ENCODE measurements around the gene TMEM63C. TPM values are rescaled to one million over a fixed set of nuclear protein-coding genes. Genes with fewer than 3 reads are reported as not detected.

Gene TMEM63C
- total and polyA plus RNA-seq, 2 donors (not counting 1 experiment from before 2014, with no cell fraction given) = 0.63 to 3.2 TPM

GRCh38 chr14:77148510-77149231 is 32.9 kb upstream of the TMEM63C start:
- H3K79me2 ChIP-seq (ENCODE audit: control insufficient read depth, insufficient read depth, low read length) = no peaks in the 10 kb centered on the region
- H3K27me3 ChIP-seq (replicated peaks in 1 of 4; ENCODE audit: control extremely low read depth in 1 of 4, control insufficient read depth in 3 of 4, insufficient read depth in 4 of 4, low read length in 3 of 4) = peaks cover 0 to 31% (median 11%) of the 10 kb centered on the region in 4 experiments
- WGBS (ENCODE audit: insufficient coverage) = 79% methylated on average over 2 of the region's 8 CpGs
- H2AFZ ChIP-seq (ENCODE audit: insufficient read depth, low read depth, low read length, poor library complexity, severe bottlenecking) = no peak overlapping the region
- H3K9ac ChIP-seq (ENCODE audit: low read length) = no peak overlapping the region
- H3K4me1 Mint-ChIP-seq = no peaks in the 10 kb centered on the region
- ATAC-seq (ENCODE audit: low read depth) (no peak), DNase-seq (no peak)
- no peaks in the 10 kb centered on the region for H4K20me1 ChIP-seq (ENCODE audit: control insufficient read depth, insufficient read depth, low read length, poor library complexity, severe bottlenecking)
- no peak overlapping the region for H3K4me3 Mint-ChIP-seq
- H3K9me3 Mint-ChIP-seq (ENCODE audit: insufficient read depth) = no peaks in the 10 kb centered on the region
- no peak overlapping the region for H3K4me3 ChIP-seq (ENCODE audit: control extremely low read depth in 1 of 5, extremely low read depth in 1 of 5, insufficient read depth in 1 of 5, low read depth in 2 of 5, low read length in 4 of 5)
- H3K4me2 ChIP-seq (replicated peaks; ENCODE audit: low read depth, low read length, poor library complexity, severe bottlenecking) = no peak overlapping the region
- H3K27ac Mint-ChIP-seq = no peak overlapping the region
- H3K9me3 ChIP-seq (ENCODE audit: control extremely low read depth in 1 of 3, control insufficient read depth in 2 of 3, insufficient read depth in 1 of 3, low read length in 2 of 3) = peaks cover 0 to 1% (median 0%) of the 10 kb centered on the region in 3 donors
- no peaks in the 10 kb centered on the region for H3K36me3 ChIP-seq (replicated peaks in 1 of 2; ENCODE audit: control extremely low read depth in 1 of 2, control insufficient read depth in 1 of 2, extremely low read depth in 1 of 2, insufficient read depth in 2 of 2, low read length in 1 of 2)
- no peaks in the 10 kb centered on the region for H3K4me1 ChIP-seq (ENCODE audit: control insufficient read depth in 2 of 2, insufficient read depth in 2 of 2, low read length in 2 of 2)
- no peak overlapping the region for H3K27ac ChIP-seq (ENCODE audit: low read length in 2 of 2)
- TF ChIP-seq EZH2 (IDR thresholded peaks at IDR 0.05; ENCODE audit: borderline replicate concordance, insufficient read depth, low read depth, low read length, poor library complexity, severe bottlenecking) (no peak), CTCF (IDR thresholded peaks at IDR 0.05) (no peak)
- intact Hi-C loops (cut with micrococcal nuclease) = no loop called here
- H3K27me3 Mint-ChIP-seq = peaks cover 49% of the 10 kb centered on the region
- POLR2A ChIA-PET = interaction anchor here (0.6 kb wide), 1 partner anchor 281 kb away, joined by 3 read pairs; no protein-coding TSS in a partner anchor
- CTCF ChIA-PET = interaction anchor here (0.6 to 7.7 kb wide), 9 partner anchors 39 to 1417 kb away, joined by 3 to 108 read pairs (median 6); no protein-coding TSS in a partner anchor

GRCh38 chr14:77151245-77151644 is 30.4 kb upstream of the TMEM63C start:
- H3K27me3 Mint-ChIP-seq = peaks cover 46% of the 10 kb centered on the region
- Histone ChIP-seq H3K4me3 (ENCODE audit: control extremely low read depth in 1 of 5, extremely low read depth in 1 of 5, insufficient read depth in 1 of 5, low read depth in 2 of 5, low read length in 4 of 5) (no peak overlapping the region), H3K79me2 (ENCODE audit: control insufficient read depth, insufficient read depth, low read length) (no peaks in the 10 kb centered on the region), H3K4me1 (ENCODE audit: control insufficient read depth in 2 of 2, insufficient read depth in 2 of 2, low read length in 2 of 2) (no peaks in the 10 kb centered on the region), H3K27ac (ENCODE audit: low read length in 2 of 2) (no peak overlapping the region), H3K9me3 (ENCODE audit: control extremely low read depth in 1 of 3, control insufficient read depth in 2 of 3, insufficient read depth in 1 of 3, low read length in 2 of 3) (peaks cover 0 to 3% (median 0%) of the 10 kb centered on the region in 3 donors), H3K9ac (ENCODE audit: low read length) (no peak overlapping the region), H3K27me3 (replicated peaks in 1 of 4; ENCODE audit: control extremely low read depth in 1 of 4, control insufficient read depth in 3 of 4, insufficient read depth in 4 of 4, low read length in 3 of 4) (peaks cover 0 to 34% (median 3%) of the 10 kb centered on the region in 4 experiments), H3K4me2 (replicated peaks; ENCODE audit: low read depth, low read length, poor library complexity, severe bottlenecking) (no peak overlapping the region), H2AFZ (ENCODE audit: insufficient read depth, low read depth, low read length, poor library complexity, severe bottlenecking) (no peak overlapping the region), H3K36me3 (replicated peaks in 1 of 2; ENCODE audit: control extremely low read depth in 1 of 2, control insufficient read depth in 1 of 2, extremely low read depth in 1 of 2, insufficient read depth in 2 of 2, low read length in 1 of 2) (no peaks in the 10 kb centered on the region), H4K20me1 (ENCODE audit: control insufficient read depth, insufficient read depth, low read length, poor library complexity, severe bottlenecking) (no peaks in the 10 kb centered on the region)
- H3K4me1 Mint-ChIP-seq = no peaks in the 10 kb centered on the region
- ChIA-PET POLR2A (interaction anchor here (0.5 kb wide), 1 partner anchor 165 kb away, joined by 4 read pairs; no protein-coding TSS in a partner anchor), CTCF (interaction anchor here (0.7 to 7.7 kb wide), 25 partner anchors 8 to 1446 kb away, joined by 3 to 108 read pairs (median 6); partner anchors contain the start of genes CIPC and ZDHHC22)
- TF ChIP-seq EZH2 (IDR thresholded peaks at IDR 0.05; ENCODE audit: borderline replicate concordance, insufficient read depth, low read depth, low read length, poor library complexity, severe bottlenecking) = no peak
- TF ChIP-seq CTCF (IDR thresholded peaks at IDR 0.05) = peak; percentile 52
- ATAC-seq (ENCODE audit: low read depth) (no peak), DNase-seq (peak; percentile 37)
- H3K9me3 Mint-ChIP-seq (ENCODE audit: insufficient read depth) = no peaks in the 10 kb centered on the region
- no peak overlapping the region for H3K27ac Mint-ChIP-seq
- WGBS (ENCODE audit: insufficient coverage) = no CpG with 5 or more reads among the region's 5 CpGs
- no peak overlapping the region for H3K4me3 Mint-ChIP-seq
- intact Hi-C loops (cut with micrococcal nuclease) = loop anchor here (2.0 kb wide), 1 partner anchor 42 kb away; no protein-coding TSS in a partner anchor
